Measurements from ENCODE around the gene RNF123. TPM values are rescaled to one million over a fixed set of nuclear protein-coding genes. Genes with fewer than 3 reads are reported as not detected.

The RNF123 gene
- total RNA-seq, 1 experiment from 2014 or later = 47.1 TPM

DNA sequence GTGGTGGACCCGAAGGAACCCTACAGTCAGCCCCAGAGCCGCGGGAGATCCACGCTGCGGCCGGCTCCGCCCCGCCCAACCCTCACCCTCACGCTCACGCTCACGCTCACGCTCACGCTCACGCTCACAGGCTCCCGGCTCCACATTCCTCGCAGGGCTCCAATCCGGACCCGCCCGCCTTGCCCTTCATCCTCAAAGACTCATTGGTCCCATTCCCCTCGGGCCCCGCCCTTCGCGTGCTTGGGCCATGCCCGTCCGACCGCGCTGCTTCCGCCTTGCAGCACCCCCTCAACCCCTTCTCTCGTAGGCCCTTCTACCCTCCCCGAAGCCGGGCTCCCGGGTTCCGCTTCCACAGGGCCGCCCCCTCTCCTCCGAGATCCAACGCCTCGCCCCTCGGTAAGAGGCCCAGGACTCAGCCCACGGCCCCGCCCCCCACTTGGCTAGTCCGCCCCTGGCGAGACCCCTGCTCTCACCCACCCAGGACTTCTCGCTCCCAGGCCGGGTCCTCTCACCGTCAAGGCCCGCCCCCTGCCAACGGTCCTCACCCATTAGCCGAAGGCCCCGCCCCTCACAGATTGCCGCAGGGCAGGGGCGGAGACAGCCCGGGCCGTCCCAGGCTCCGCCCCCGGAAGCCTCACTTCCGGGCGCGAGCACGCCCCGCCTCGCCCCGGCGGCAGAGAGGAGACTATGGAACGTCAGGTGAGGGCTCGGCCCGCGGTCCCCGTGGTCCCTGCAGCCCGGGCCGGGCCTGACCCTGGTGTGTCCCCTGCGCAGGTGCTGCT, 15.5 kb upstream of the RNF123 start, which contains the start of gene APEH (continued):
- TF ChIP-seq NFATC4 (CRISPR knock-in tag; IDR thresholded peaks at IDR 0.05) (no peak), ZNF671 (CRISPR knock-in tag; IDR thresholded peaks at IDR 0.05) (no peak), ZNF396 (CRISPR knock-in tag; IDR thresholded peaks at IDR 0.05; ENCODE audit: borderline replicate concordance) (no peak), ETV6 (CRISPR knock-in tag; IDR thresholded peaks at IDR 0.05) (peak; percentile 29; the same call in 1 of the 2 replicates), TEAD1 (CRISPR knock-in tag; IDR thresholded peaks at IDR 0.05) (peak; percentile 42; the same call in 1 of the 2 replicates), RORB (CRISPR knock-in tag; IDR thresholded peaks at IDR 0.05) (no peak), SMAD3 (CRISPR knock-in tag; IDR thresholded peaks at IDR 0.05; ENCODE audit: borderline replicate concordance) (no peak), ELF4 (CRISPR knock-in tag; IDR thresholded peaks at IDR 0.05; ENCODE audit: low read depth) (no peak), MXD4 (CRISPR knock-in tag; IDR thresholded peaks at IDR 0.05; ENCODE audit: borderline replicate concordance) (no peak), NR2C2 (CRISPR knock-in tag; IDR thresholded peaks at IDR 0.05) (no peak), EMX1 (CRISPR knock-in tag; IDR thresholded peaks at IDR 0.05) (no peak), OVOL2 (CRISPR knock-in tag; IDR thresholded peaks at IDR 0.05; ENCODE audit: borderline replicate concordance) (no peak), FOXJ3 (CRISPR knock-in tag; IDR thresholded peaks at IDR 0.05; ENCODE audit: borderline replicate concordance) (no peak), NR3C1 (CRISPR knock-in tag; conservative IDR thresholded peaks at IDR 0.05; ENCODE audit: low read depth) (no peak), GABPB1 (CRISPR knock-in tag; IDR thresholded peaks at IDR 0.05) (peak; percentile 62; the same call in 1 of the 2 replicates), FOXP1 (CRISPR knock-in tag; IDR thresholded peaks at IDR 0.05; ENCODE audit: borderline replicate concordance) (no peak), GTF2I (CRISPR knock-in tag; conservative IDR thresholded peaks at IDR 0.05) (no peak), TCF7 (CRISPR knock-in tag; IDR thresholded peaks at IDR 0.05; ENCODE audit: low read depth) (no peak), ZNF416 (CRISPR knock-in tag; IDR thresholded peaks at IDR 0.05) (no peak), SP1 (CRISPR knock-in tag; conservative IDR thresholded peaks at IDR 0.05) (peak; percentile 89), NFYB (CRISPR knock-in tag; conservative IDR thresholded peaks at IDR 0.05; ENCODE audit: low read depth) (no peak)
- TF ChIP-seq, protein P1, sequence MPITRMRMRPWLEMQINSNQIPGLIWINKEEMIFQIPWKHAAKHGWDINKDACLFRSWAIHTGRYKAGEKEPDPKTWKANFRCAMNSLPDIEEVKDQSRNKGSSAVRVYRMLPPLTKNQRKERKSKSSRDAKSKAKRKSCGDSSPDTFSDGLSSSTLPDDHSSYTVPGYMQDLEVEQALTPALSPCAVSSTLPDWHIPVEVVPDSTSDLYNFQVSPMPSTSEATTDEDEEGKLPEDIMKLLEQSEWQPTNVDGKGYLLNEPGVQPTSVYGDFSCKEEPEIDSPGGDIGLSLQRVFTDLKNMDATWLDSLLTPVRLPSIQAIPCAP (CRISPR knock-in tag; IDR thresholded peaks at IDR 0.05) = no peak
- TF ChIP-seq, protein P2, sequence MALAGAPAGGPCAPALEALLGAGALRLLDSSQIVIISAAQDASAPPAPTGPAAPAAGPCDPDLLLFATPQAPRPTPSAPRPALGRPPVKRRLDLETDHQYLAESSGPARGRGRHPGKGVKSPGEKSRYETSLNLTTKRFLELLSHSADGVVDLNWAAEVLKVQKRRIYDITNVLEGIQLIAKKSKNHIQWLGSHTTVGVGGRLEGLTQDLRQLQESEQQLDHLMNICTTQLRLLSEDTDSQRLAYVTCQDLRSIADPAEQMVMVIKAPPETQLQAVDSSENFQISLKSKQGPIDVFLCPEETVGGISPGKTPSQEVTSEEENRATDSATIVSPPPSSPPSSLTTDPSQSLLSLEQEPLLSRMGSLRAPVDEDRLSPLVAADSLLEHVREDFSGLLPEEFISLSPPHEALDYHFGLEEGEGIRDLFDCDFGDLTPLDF (CRISPR knock-in tag; IDR thresholded peaks at IDR 0.05) = no peak
- TF ChIP-seq, protein P3, sequence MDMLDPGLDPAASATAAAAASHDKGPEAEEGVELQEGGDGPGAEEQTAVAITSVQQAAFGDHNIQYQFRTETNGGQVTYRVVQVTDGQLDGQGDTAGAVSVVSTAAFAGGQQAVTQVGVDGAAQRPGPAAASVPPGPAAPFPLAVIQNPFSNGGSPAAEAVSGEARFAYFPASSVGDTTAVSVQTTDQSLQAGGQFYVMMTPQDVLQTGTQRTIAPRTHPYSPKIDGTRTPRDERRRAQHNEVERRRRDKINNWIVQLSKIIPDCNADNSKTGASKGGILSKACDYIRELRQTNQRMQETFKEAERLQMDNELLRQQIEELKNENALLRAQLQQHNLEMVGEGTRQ (CRISPR knock-in tag; IDR thresholded peaks at IDR 0.05) = no peak
- TF ChIP-seq, protein P4, sequence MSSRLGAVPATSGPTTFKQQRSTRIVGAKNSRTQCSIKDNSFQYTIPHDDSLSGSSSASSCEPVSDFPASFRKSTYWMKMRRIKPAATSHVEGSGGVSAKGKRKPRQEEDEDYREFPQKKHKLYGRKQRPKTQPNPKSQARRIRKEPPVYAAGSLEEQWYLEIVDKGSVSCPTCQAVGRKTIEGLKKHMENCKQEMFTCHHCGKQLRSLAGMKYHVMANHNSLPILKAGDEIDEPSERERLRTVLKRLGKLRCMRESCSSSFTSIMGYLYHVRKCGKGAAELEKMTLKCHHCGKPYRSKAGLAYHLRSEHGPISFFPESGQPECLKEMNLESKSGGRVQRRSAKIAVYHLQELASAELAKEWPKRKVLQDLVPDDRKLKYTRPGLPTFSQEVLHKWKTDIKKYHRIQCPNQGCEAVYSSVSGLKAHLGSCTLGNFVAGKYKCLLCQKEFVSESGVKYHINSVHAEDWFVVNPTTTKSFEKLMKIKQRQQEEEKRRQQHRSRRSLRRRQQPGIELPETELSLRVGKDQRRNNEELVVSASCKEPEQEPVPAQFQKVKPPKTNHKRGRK (CRISPR knock-in tag; IDR thresholded peaks at IDR 0.05; ENCODE audit: borderline replicate concordance) = no peak
- TF ChIP-seq, protein P5, sequence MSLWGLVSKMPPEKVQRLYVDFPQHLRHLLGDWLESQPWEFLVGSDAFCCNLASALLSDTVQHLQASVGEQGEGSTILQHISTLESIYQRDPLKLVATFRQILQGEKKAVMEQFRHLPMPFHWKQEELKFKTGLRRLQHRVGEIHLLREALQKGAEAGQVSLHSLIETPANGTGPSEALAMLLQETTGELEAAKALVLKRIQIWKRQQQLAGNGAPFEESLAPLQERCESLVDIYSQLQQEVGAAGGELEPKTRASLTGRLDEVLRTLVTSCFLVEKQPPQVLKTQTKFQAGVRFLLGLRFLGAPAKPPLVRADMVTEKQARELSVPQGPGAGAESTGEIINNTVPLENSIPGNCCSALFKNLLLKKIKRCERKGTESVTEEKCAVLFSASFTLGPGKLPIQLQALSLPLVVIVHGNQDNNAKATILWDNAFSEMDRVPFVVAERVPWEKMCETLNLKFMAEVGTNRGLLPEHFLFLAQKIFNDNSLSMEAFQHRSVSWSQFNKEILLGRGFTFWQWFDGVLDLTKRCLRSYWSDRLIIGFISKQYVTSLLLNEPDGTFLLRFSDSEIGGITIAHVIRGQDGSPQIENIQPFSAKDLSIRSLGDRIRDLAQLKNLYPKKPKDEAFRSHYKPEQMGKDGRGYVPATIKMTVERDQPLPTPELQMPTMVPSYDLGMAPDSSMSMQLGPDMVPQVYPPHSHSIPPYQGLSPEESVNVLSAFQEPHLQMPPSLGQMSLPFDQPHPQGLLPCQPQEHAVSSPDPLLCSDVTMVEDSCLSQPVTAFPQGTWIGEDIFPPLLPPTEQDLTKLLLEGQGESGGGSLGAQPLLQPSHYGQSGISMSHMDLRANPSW (CRISPR knock-in tag; conservative IDR thresholded peaks at IDR 0.05; ENCODE audit: low read depth) = no peak
- TF ChIP-seq, protein P6, sequence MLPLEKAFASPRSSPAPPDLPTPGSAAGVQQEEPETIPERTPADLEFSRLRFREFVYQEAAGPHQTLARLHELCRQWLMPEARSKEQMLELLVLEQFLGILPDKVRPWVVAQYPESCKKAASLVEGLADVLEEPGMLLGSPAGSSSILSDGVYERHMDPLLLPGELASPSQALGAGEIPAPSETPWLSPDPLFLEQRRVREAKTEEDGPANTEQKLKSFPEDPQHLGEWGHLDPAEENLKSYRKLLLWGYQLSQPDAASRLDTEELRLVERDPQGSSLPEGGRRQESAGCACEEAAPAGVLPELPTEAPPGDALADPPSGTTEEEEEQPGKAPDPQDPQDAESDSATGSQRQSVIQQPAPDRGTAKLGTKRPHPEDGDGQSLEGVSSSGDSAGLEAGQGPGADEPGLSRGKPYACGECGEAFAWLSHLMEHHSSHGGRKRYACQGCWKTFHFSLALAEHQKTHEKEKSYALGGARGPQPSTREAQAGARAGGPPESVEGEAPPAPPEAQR (CRISPR knock-in tag; IDR thresholded peaks at IDR 0.05) = no peak
- TF ChIP-seq, protein P7, sequence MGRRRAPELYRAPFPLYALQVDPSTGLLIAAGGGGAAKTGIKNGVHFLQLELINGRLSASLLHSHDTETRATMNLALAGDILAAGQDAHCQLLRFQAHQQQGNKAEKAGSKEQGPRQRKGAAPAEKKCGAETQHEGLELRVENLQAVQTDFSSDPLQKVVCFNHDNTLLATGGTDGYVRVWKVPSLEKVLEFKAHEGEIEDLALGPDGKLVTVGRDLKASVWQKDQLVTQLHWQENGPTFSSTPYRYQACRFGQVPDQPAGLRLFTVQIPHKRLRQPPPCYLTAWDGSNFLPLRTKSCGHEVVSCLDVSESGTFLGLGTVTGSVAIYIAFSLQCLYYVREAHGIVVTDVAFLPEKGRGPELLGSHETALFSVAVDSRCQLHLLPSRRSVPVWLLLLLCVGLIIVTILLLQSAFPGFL (CRISPR knock-in tag; IDR thresholded peaks at IDR 0.05; ENCODE audit: borderline replicate concordance) = no peak
